GM12873 (cell line): ENCODE results near the gene DYNC1I1.

Experiments
- CTCF ChIP-seq: IDR thresholded peaks from 2 replicates; pipeline ENCODE4 v1.5.1; 2012; ENCODE audit warnings: low read depth, mild to moderate bottlenecking, moderate library complexity, low read length, control low read depth; ENCODE audit not compliant: insufficient read depth; ENCODE audit errors: missing control alignments

Gene DYNC1I1

GRCh38 chr7:95875519-95875918, 103.2 kb downstream of the DYNC1I1 start:
- TF ChIP-seq CTCF: no peak

GRCh38 chr7:95878677-95879076, 106.3 kb downstream of the DYNC1I1 start:
- no peak for TF ChIP-seq CTCF

GRCh38 chr7:95881597-95881996, 109.2 kb downstream of the DYNC1I1 start:
- TF ChIP-seq CTCF: no peak

- no peak for TF ChIP-seq CTCF
These were observed 110.9 kb downstream of the DYNC1I1 start for GRCh38 chr7:95883217-95883616.

GRCh38 chr7:95886501-95887090, 114.2 kb downstream of the DYNC1I1 start:
- TF ChIP-seq CTCF: no peak

- no peak for TF ChIP-seq CTCF
These were observed 121.1 kb downstream of the DYNC1I1 start for GRCh38 chr7:95893484-95893883.

- no peak for TF ChIP-seq CTCF
These were observed 125.3 kb downstream of the DYNC1I1 start for GRCh38 chr7:95897557-95898251.
